ENCODE results near the gene STATH.
"Not testable (repeated sequence)": the region's sequence is repeated elsewhere in the genome, so short reads cannot be mapped to it uniquely, and the experiment has no call there.

The STATH gene

DNA sequence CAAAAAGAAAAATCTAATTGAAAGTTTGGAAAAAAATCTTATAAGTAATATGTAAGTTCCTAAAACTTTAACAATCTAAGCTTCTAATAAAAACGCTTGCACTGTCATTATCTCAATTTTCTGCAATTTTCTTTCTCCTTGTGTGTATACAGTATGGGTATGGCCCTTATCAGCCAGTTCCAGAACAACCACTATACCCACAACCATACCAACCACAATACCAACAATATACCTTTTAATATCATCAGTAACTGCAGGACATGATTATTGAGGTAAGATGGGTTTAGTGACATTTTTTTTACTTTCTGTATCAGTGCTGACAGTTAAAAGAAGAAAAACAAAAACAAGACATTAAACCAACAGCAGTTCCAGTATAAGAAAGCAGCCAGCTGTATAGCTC lies 4.9 kb downstream of the STATH start:
- Histone ChIP-seq H3K36me3 (ENCODE audit: insufficient read depth, low read length) (no peaks in the 10 kb centered on the region), H3K27me3 (ENCODE audit: insufficient read depth, low read length) (no peaks in the 10 kb centered on the region), H3K4me2 (ENCODE audit: low read length) (no peak overlapping the region), H3K9ac (ENCODE audit: low read length) (no peak overlapping the region), H2AFZ (ENCODE audit: low read length) (no peak overlapping the region), H3K79me2 (ENCODE audit: insufficient read depth, low read length) (no peaks in the 10 kb centered on the region), H3K9me2 (ENCODE audit: low read depth, low read length) (no peaks in the 10 kb centered on the region), H3K4me1 (ENCODE audit: insufficient read depth, low read length, severe bottlenecking) (no peaks in the 10 kb centered on the region), H3K27ac (ENCODE audit: low read depth, low read length, poor library complexity, severe bottlenecking) (no peak overlapping the region), H3K4me3 (ENCODE audit: low read depth, low read length, poor library complexity, severe bottlenecking) (no peak overlapping the region), H3F3A (ENCODE audit: insufficient read depth, low read length) (no peaks in the 10 kb centered on the region), H3K9me3 (ENCODE audit: low read length) (no peaks in the 10 kb centered on the region), H4K20me1 (ENCODE audit: insufficient read depth, low read length) (no peaks in the 10 kb centered on the region)
- TF ChIP-seq EZH2 (IDR thresholded peaks at IDR 0.05; ENCODE audit: borderline replicate concordance, low read length) (no peak), CTCF (IDR thresholded peaks at IDR 0.05; ENCODE audit: low read length) (no peak)

DNA sequence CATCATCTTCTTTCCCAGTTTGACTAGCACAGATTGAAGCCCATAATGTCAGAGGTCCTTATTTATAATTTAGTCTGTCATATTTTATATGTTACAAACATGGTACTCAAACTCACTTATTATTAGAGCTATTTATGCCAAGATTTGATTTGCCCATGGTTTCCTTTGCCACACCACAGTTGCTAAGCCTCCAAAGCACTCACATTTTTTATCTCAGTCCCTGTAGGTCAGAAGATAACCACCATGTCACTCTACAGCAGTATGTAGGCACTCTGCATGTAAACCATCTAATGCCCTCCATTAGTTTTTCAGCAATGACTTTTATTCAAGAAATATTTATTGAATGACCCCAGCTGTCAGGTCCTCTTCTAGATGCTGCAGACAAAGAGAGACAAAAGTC lies 6.7 kb downstream of the STATH start:
- no peaks in the 10 kb centered on the region for H3K36me3 ChIP-seq (ENCODE audit: insufficient read depth, low read length)
- H4K20me1 ChIP-seq (ENCODE audit: insufficient read depth, low read length): no peaks in the 10 kb centered on the region
- no peaks in the 10 kb centered on the region for H3K9me2 ChIP-seq (ENCODE audit: low read depth, low read length)
- no peak overlapping the region for H3K4me3 ChIP-seq (ENCODE audit: low read depth, low read length, poor library complexity, severe bottlenecking)
- no peak overlapping the region for H3K4me2 ChIP-seq (ENCODE audit: low read length)
- H3K4me1 ChIP-seq (ENCODE audit: insufficient read depth, low read length, severe bottlenecking): no peaks in the 10 kb centered on the region
- no peaks in the 10 kb centered on the region for H3K79me2 ChIP-seq (ENCODE audit: insufficient read depth, low read length)
- no peak overlapping the region for H3K9ac ChIP-seq (ENCODE audit: low read length)
- no peaks in the 10 kb centered on the region for H3K9me3 ChIP-seq (ENCODE audit: low read length)
- no peak overlapping the region for H3K27ac ChIP-seq (ENCODE audit: low read depth, low read length, poor library complexity, severe bottlenecking)
- TF ChIP-seq EZH2 (IDR thresholded peaks at IDR 0.05; ENCODE audit: borderline replicate concordance, low read length) (no peak), CTCF (IDR thresholded peaks at IDR 0.05; ENCODE audit: low read length) (no peak)
- H3F3A ChIP-seq (ENCODE audit: insufficient read depth, low read length): no peaks in the 10 kb centered on the region
- no peaks in the 10 kb centered on the region for H3K27me3 ChIP-seq (ENCODE audit: insufficient read depth, low read length)
- no peak overlapping the region for H2AFZ ChIP-seq (ENCODE audit: low read length)

GRCh38 chr4:70008771-70009170 lies 13.0 kb downstream of the STATH start:
- H3F3A ChIP-seq (ENCODE audit: insufficient read depth, low read length): no peaks in the 10 kb centered on the region
- H3K9me2 ChIP-seq (ENCODE audit: low read depth, low read length): no peaks in the 10 kb centered on the region
- H3K4me1 ChIP-seq (ENCODE audit: insufficient read depth, low read length, severe bottlenecking): no peaks in the 10 kb centered on the region
- no peak overlapping the region for H3K27ac ChIP-seq (ENCODE audit: low read depth, low read length, poor library complexity, severe bottlenecking)
- H3K79me2 ChIP-seq (ENCODE audit: insufficient read depth, low read length): no peaks in the 10 kb centered on the region
- no peaks in the 10 kb centered on the region for H3K9me3 ChIP-seq (ENCODE audit: low read length)
- no peak overlapping the region for H3K4me3 ChIP-seq (ENCODE audit: low read depth, low read length, poor library complexity, severe bottlenecking)
- no peaks in the 10 kb centered on the region for H4K20me1 ChIP-seq (ENCODE audit: insufficient read depth, low read length)
- TF ChIP-seq EZH2 (IDR thresholded peaks at IDR 0.05; ENCODE audit: borderline replicate concordance, low read length) (no peak), CTCF (IDR thresholded peaks at IDR 0.05; ENCODE audit: low read length) (no peak)
- no peaks in the 10 kb centered on the region for H3K36me3 ChIP-seq (ENCODE audit: insufficient read depth, low read length)
- H3K4me2 ChIP-seq (ENCODE audit: low read length): no peak overlapping the region
- H3K9ac ChIP-seq (ENCODE audit: low read length): no peak overlapping the region
- H2AFZ ChIP-seq (ENCODE audit: low read length): no peak overlapping the region
- no peaks in the 10 kb centered on the region for H3K27me3 ChIP-seq (ENCODE audit: insufficient read depth, low read length)

DNA sequence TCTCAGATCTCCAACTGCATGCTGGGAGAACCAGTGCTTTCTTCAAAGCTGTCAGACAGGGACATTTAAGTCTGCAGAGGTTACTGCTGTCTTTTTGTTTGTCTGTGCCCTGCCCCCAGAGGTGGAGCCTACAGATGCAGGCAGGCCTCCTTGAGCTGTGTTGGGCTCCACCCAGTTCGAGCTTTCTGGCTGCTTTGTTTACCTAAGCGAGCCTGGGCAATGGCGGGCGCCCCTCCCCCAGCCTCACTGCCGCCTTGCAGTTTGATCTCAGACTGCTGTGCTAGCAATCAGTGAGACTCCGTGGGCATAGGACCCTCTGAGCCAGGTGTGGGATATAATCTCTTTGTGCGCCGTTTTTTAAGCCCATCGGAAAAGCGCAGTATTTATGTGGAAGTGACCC lies 23.2 kb downstream of the STATH start:
- not testable (repeated sequence) for H3K36me3 ChIP-seq (ENCODE audit: insufficient read depth, low read length); H3K4me1 ChIP-seq (ENCODE audit: insufficient read depth, low read length, severe bottlenecking); H2AFZ ChIP-seq (ENCODE audit: low read length); H3K4me3 ChIP-seq (ENCODE audit: low read depth, low read length, poor library complexity, severe bottlenecking); H3K9me2 ChIP-seq (ENCODE audit: low read depth, low read length); H3K27me3 ChIP-seq (ENCODE audit: insufficient read depth, low read length); H3K9ac ChIP-seq (ENCODE audit: low read length); H3F3A ChIP-seq (ENCODE audit: insufficient read depth, low read length); H4K20me1 ChIP-seq (ENCODE audit: insufficient read depth, low read length); H3K27ac ChIP-seq (ENCODE audit: low read depth, low read length, poor library complexity, severe bottlenecking); H3K4me2 ChIP-seq (ENCODE audit: low read length); H3K79me2 ChIP-seq (ENCODE audit: insufficient read depth, low read length); H3K9me3 ChIP-seq (ENCODE audit: low read length)
